Myometrial cell (primary cell): ENCODE data around the gene SLC9C2. TPM values are rescaled to one million over a fixed set of nuclear protein-coding genes. Genes with fewer than 3 reads are reported as not detected.

Source experiments
- total RNA-seq: library from RNA; depleted of rRNA; stranded (reverse); fragments of >200 nt; gene quantifications from 2 replicates; pipeline ENCODE4 v1.2.3, GENCODE V29; 2015

SLC9C2 gene
- total RNA-seq: not detected in 2 replicates

GRCh38 chr1:173603056-173603591, at the start of gene SLC9C2:
Gene SLC9C2, minus strand, starts transcription at chr1:173603072. Its CDS starts 1,296 bp downstream, at chr1:173601776.

GRCh38 chr1:173635116-173635515, 32.2 kb upstream of the SLC9C2 start, which contains the start of gene TEX50:
Gene TEX50, plus strand, starts transcription at chr1:173635338. Its CDS starts 184 bp downstream, at chr1:173635522.

GRCh38 chr1:173477286-173478093, 125.4 kb downstream of the SLC9C2 start, which contains the start of gene PRDX6:
Gene PRDX6, plus strand, starts transcription at chr1:173477335. Its CDS starts 63 bp downstream, at chr1:173477398.

Other genes with a start within 250 kb of the SLC9C2 start
- gene PRDX6, start 125.7 kb downstream of the SLC9C2 start, total RNA-seq: 502 TPM in 2 replicates
- not detected in 2 replicates for gene TEX50, start 32.3 kb upstream of the SLC9C2 start, total RNA-seq
- 0.53 TPM in 1 of 2 replicates, not detected in the other for gene ANKRD45, start 66.8 kb upstream of the SLC9C2 start, total RNA-seq
- 22.2 and 24.5 TPM in 2 replicates for gene KLHL20, start 111.9 kb upstream of the SLC9C2 start, total RNA-seq
- gene DARS2, start 221.6 kb upstream of the SLC9C2 start, total RNA-seq: 23.6 and 27.5 TPM in 2 replicates
- gene CENPL, start 221.8 kb upstream of the SLC9C2 start, total RNA-seq: 8.4 and 16.3 TPM in 2 replicates